A549 (cell line): ENCODE results near the gene SLC30A7. TPM values are rescaled to one million over a fixed set of nuclear protein-coding genes. Genes with fewer than 3 reads are reported as not detected.

Experiments
- ATAC-seq, 2 experiments: fragments of 200-7000 bp in 1 of 2; fragments of >200 bp in 1 of 2; cut with Nextera tagmentation in 1 of 2; cut with Tn5 transposase in 1 of 2; 3 replicates each; pipeline versions ENCODE4 v1.8.0 to v1.9.1; 2018 to 2020; ENCODE audit warnings: mild to moderate bottlenecking in 1 of 2, moderate library complexity in 1 of 2
- CTCF ChIA-PET: fragments of 300-600 bp; sonication (Branson Sonifier 250); formaldehyde crosslinking; extraction: SDS; loops from one replicate; lab custom pipeline; 2021; ENCODE audit warnings: antibody characterized with exemption, inconsistent platforms; lab: Yijun Ruan, JAX
- POLR2A ChIA-PET: fragments of 350-600 bp; formaldehyde crosslinking; extraction: SDS; loops from one replicate; lab custom pipeline; 2021; ENCODE audit warnings: antibody characterized with exemption, inconsistent platforms; lab: Yijun Ruan, JAX
- DNase-seq, 2 experiments: peaks; one replicate each; pipeline versions ENCODE4 v3.0.0 to v3.0.0-alpha.2; 2011 to 2016; ENCODE audit warnings: low read depth in 1 of 2, low spot score in 1 of 2
- FAIRE-seq: peaks from 2 replicates; lab custom pipeline; 2011; peaks lifted over from hg19 to GRCh38; lab: Jason Lieb, UNC
- H3K27ac ChIP-seq, 2 experiments: fragments of >200 bp; sonication (Bioruptor Twin); formaldehyde crosslinking; 3 replicates each; pipeline ENCODE4 v1.5.1; 2016 to 2017
- H3K4me1 ChIP-seq: fragments of >200 bp; sonication (Bioruptor Twin); formaldehyde crosslinking; 3 replicates; pipeline ENCODE4 v1.6.1; 2016
- H3K4me2 ChIP-seq: fragments of >200 bp; sonication (Bioruptor Twin); formaldehyde crosslinking; 3 replicates; pipeline ENCODE4 v1.6.1; 2016
- H3K4me3 ChIP-seq: fragments of >200 bp; sonication (Bioruptor Twin); formaldehyde crosslinking; 3 replicates; pipeline ENCODE4 v1.5.1; 2016
- H3K9me3 ChIP-seq: fragments of >200 bp; sonication (Bioruptor Twin); formaldehyde crosslinking; 3 replicates; pipeline ENCODE4 v1.6.1; 2016
- CBX2 ChIP-seq: fragments of 200-600 bp; sonication (generic); IDR thresholded peaks from 2 replicates; pipeline ENCODE4 v1.6.1; 2016; ENCODE audit warnings: low read depth, mild to moderate bottlenecking, borderline replicate concordance
- FOXS1 ChIP-seq: fragments of 250-450 bp; sonication (Bioruptor Pico); IDR thresholded peaks from 2 replicates; pipeline ENCODE4 v1.5.0; 2020; ENCODE audit warnings: mild to moderate bottlenecking, moderate library complexity
- HDAC2 ChIP-seq: fragments of 200-600 bp; sonication (generic); IDR thresholded peaks from 2 replicates; pipeline ENCODE4 v1.6.1; 2016
- HOXB13 ChIP-seq: fragments of 250-450 bp; sonication (Bioruptor Pico); IDR thresholded peaks from 2 replicates; pipeline ENCODE4 v1.5.0; 2020; ENCODE audit warnings: low read depth, mild to moderate bottlenecking, moderate library complexity
- KDM1A ChIP-seq: fragments of 200-600 bp; sonication (generic); IDR thresholded peaks from 2 replicates; pipeline ENCODE4 v1.6.1; 2016; ENCODE audit warnings: low read depth, mild to moderate bottlenecking
- KDM5A ChIP-seq: fragments of 200-600 bp; sonication (generic); IDR thresholded peaks from 2 replicates; pipeline ENCODE4 v1.6.1; 2016; ENCODE audit warnings: antibody characterized with exemption, mild to moderate bottlenecking
- MAZ ChIP-seq: fragments of 150-350 bp; IDR thresholded peaks from 2 replicates; pipeline ENCODE4 v1.6.1; 2014; ENCODE audit warnings: antibody characterized with exemption, low read depth, low read length, borderline replicate concordance
- MYC ChIP-seq: IDR thresholded peaks from 2 replicates; pipeline ENCODE4 v1.6.1; 2012; ENCODE audit warnings: mild to moderate bottlenecking, inconsistent platforms, low read length, improper control_type of control experiment, borderline replicate concordance
- NFE2L2 ChIP-seq: fragments of 150-350 bp; conservative IDR thresholded peaks from 2 replicates; pipeline ENCODE4 v1.6.1; 2014; ENCODE audit warnings: low read length
- NPAS2 ChIP-seq: fragments of 250-450 bp; sonication (Bioruptor Pico); IDR thresholded peaks from 2 replicates; pipeline ENCODE4 v1.8.0; 2022; ENCODE audit warnings: mild to moderate bottlenecking, moderate library complexity, borderline replicate concordance
- NR3C1 ChIP-seq: fragments of >200 bp; sonication (Bioruptor Twin); formaldehyde crosslinking; IDR thresholded peaks from 3 replicates; pipeline ENCODE4 v1.6.1; 2017
- PHF8 ChIP-seq: fragments of 200-600 bp; sonication (generic); IDR thresholded peaks from 2 replicates; pipeline ENCODE4 v1.6.1; 2016; ENCODE audit warnings: low read depth, mild to moderate bottlenecking, antibody characterized with exemption, moderate library complexity, borderline replicate concordance
- POLR2A ChIP-seq: IDR thresholded peaks from 2 replicates; pipeline ENCODE4 v1.6.1; 2012; ENCODE audit warnings: mild to moderate bottlenecking, low read length
- POLR2AphosphoS2 ChIP-seq: conservative IDR thresholded peaks from 2 replicates; pipeline ENCODE4 v1.6.1; 2012; ENCODE audit warnings: low read length, improper control_type of control experiment, inconsistent platforms
- RARB ChIP-seq: fragments of 250-450 bp; sonication (Bioruptor Pico); IDR thresholded peaks from 2 replicates; pipeline ENCODE4 v1.8.0; 2021; ENCODE audit warnings: mild to moderate bottlenecking, moderate library complexity
- REST ChIP-seq: fragments of 200-600 bp; sonication (generic); IDR thresholded peaks from 2 replicates; pipeline ENCODE4 v1.6.1; 2016; ENCODE audit warnings: antibody characterized with exemption, mild to moderate bottlenecking, moderate library complexity
- TFCP2L1 ChIP-seq: fragments of 250-450 bp; sonication (Bioruptor Pico); IDR thresholded peaks from 2 replicates; pipeline ENCODE4 v1.5.0; 2021; ENCODE audit warnings: mild to moderate bottlenecking
- ZNF302 ChIP-seq: fragments of 250-450 bp; sonication (Bioruptor Pico); IDR thresholded peaks from 2 replicates; pipeline ENCODE4 v1.9.0; 2021; ENCODE audit warnings: inconsistent platforms, mild to moderate bottlenecking, moderate library complexity
- ZSCAN20 ChIP-seq: fragments of 250-450 bp; sonication (Bioruptor Pico); IDR thresholded peaks from 2 replicates; pipeline ENCODE4 v1.8.0; 2022; ENCODE audit warnings: mild to moderate bottlenecking, moderate library complexity
- WGBS: methylation state at CpG from one replicate; pipeline ENCODE4 v1.1.6; 2017; ENCODE audit errors: missing lambda C conversion rate; 5-methylcytosine and 5-hydroxymethylcytosine counted together
- polyA plus RNA-seq, 4 experiments: library from polyadenylated mRNA; depleted of rRNA in 3 of 4; stranded (reverse); fragments of >200 nt; fragmentation: RNase III in 1 of 4; extraction: RNeasy Plus Mini Kit Qiagen cat#74134 plus additional on column Dnase treatment in 1 of 4; gene quantifications; 2 replicates in 3 of 4; 3 replicates in 1 of 4; pipeline ENCODE4 v1.2.3, GENCODE V29; 2011 to 2017
- TF ChIP-seq, protein P1 (sequence below): fragments of >200 bp; sonication (Bioruptor Twin); formaldehyde crosslinking; IDR thresholded peaks from 2 replicates; pipeline ENCODE4 v1.6.1; 2016
- TF ChIP-seq, protein P2 (sequence below): IDR thresholded peaks from 2 replicates; pipeline ENCODE4 v1.6.1; 2012

Gene SLC30A7
- polyA plus RNA-seq, 2 of the 4 experiments (the other 2 are of a cell fraction), result 4.3 to 9.6 TPM

DNA sequence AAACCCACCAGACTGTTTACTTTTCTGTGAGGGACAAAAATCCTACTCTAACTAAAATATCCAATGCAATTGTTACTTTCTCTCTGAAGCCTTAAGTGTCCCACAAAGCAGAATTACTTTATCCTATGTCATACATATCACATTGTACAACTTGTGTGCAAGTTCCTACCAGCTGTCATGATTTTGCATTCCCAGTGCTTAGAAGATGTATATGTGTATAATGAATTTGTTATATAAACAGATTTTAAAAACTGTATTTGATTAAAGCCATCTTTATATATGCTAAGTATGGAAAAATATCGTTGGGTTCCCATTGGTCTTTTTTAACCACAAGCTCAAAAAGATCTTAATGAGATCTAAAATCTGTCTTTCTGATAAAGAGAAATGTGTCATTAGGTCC is 72.7 kb downstream of the SLC30A7 start:
- Histone ChIP-seq H3K4me1 (no peaks in the 10 kb centered on the region), H3K4me3 (no peak overlapping the region), H3K27ac (no peak overlapping the region), H3K4me2 (no peak overlapping the region), H3K9me3 (no peaks in the 10 kb centered on the region)
- TF ChIP-seq HDAC2, result no peak
- no peak for TF ChIP-seq RARB (CRISPR knock-in tag)
- no peak for TF ChIP-seq HOXB13 (CRISPR knock-in tag)
- TF ChIP-seq FOXS1 (CRISPR knock-in tag), result no peak
- no peak for TF ChIP-seq POLR2A
- no peak for TF ChIP-seq NR3C1
- no peak for TF ChIP-seq NPAS2
- TF ChIP-seq KDM1A, result no peak
- no peak for TF ChIP-seq REST
- no peak for TF ChIP-seq POLR2AphosphoS2
- no peak for TF ChIP-seq TFCP2L1 (CRISPR knock-in tag)
- FAIRE-seq (no peak), ATAC-seq (no peak), DNase-seq (no peak)
- CTCF ChIA-PET, result no interaction called here
- POLR2A ChIA-PET, result no interaction called here
- WGBS, result 88% methylated on average over 1 of the region's 1 CpG

- Histone ChIP-seq H3K27ac (no peak overlapping the region), H3K4me2 (no peak overlapping the region), H3K4me3 (no peak overlapping the region), H3K4me1 (no peaks in the 10 kb centered on the region), H3K9me3 (no peaks in the 10 kb centered on the region)
- ATAC-seq (no peak), DNase-seq (no peak), FAIRE-seq (no peak)
- WGBS, result 94% methylated on average over 2 of the region's 2 CpGs
- ChIA-PET POLR2A (no interaction called here), CTCF (no interaction called here)
- TF ChIP-seq HOXB13 (CRISPR knock-in tag) (no peak), MAZ (no peak), ZSCAN20 (no peak), MYC (no peak)
- TF ChIP-seq, protein P1, sequence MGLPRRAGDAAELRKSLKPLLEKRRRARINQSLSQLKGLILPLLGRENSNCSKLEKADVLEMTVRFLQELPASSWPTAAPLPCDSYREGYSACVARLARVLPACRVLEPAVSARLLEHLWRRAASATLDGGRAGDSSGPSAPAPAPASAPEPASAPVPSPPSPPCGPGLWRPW, result no peak
These were observed 73.4 kb downstream of the SLC30A7 start for GRCh38 chr1:100969327-100969726.

DNA sequence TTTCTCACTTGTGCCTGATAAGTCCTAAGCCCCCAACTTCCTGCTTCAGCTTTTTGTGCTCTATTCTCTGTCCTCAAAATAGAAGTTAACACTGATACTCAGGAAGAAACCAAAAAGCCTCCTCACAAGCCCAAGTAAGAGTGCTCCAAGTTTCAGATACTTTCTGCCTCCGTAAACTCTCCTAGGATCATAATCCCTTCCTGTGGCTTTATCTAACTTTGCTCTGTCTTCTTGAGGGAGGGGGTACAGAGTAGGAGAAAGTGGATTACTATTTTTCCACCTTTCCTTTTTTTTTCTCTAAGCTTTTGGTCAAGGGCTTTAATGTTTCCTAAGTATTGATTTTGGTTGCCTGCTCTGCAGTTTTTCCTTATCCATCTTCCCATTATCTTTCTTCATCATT is 75.1 kb downstream of the SLC30A7 start:
- H3K4me1 ChIP-seq, result no peaks in the 10 kb centered on the region
- no peak overlapping the region for H3K4me2 ChIP-seq
- TF ChIP-seq, protein P2, sequence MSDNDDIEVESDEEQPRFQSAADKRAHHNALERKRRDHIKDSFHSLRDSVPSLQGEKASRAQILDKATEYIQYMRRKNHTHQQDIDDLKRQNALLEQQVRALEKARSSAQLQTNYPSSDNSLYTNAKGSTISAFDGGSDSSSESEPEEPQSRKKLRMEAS, result no peak
- no peak for TF ChIP-seq FOXS1 (CRISPR knock-in tag)
- no peak for DNase-seq
- no peak for ATAC-seq
- no peak overlapping the region for H3K27ac ChIP-seq
- POLR2A ChIA-PET, result no interaction called here
- no peaks in the 10 kb centered on the region for H3K9me3 ChIP-seq
- CTCF ChIA-PET, result no interaction called here
- H3K4me3 ChIP-seq, result no peak overlapping the region
- WGBS, result 100% methylated on average over 1 of the region's 1 CpG
- no peak for FAIRE-seq

DNA sequence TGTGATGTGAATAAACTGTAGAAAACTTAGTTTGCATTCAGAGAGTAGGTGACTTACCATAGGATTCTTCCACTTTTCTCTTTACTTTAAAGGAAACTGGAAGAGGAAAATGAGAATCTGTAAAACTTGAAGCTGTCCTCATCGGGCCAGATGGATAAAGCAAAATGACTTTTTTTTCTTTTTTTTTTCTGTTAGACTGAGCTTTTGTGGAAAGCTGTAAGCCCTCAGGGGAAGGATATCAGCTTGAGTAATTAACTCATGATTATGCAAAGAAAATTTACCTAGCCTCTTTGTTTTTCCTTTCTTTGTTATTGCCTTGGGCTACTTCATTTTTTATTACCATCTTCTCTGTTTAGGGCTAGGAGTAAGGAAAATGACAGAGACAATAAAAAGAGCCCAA is 76.3 kb downstream of the SLC30A7 start:
- ChIA-PET POLR2A (no interaction called here), CTCF (interaction anchor here (1.5 kb wide), 1 partner anchor 18 kb away, joined by 4 read pairs; no protein-coding TSS in a partner anchor)
- Histone ChIP-seq H3K9me3 (no peaks in the 10 kb centered on the region), H3K4me3 (no peak overlapping the region), H3K4me2 (no peak overlapping the region), H3K27ac (no peak overlapping the region), H3K4me1 (no peaks in the 10 kb centered on the region)
- 89% methylated on average over 1 of the region's 1 CpG for WGBS
- ATAC-seq, result no peak
- no peak for FAIRE-seq
- TF ChIP-seq KDM5A (no peak), ZNF302 (CRISPR knock-in tag) (no peak), MAZ (no peak), PHF8 (no peak), CBX2 (no peak), NFE2L2 (no peak)
- DNase-seq, result no peak
